Measurements from ENCODE around the gene ASCL2. TPM values are rescaled to one million over a fixed set of nuclear protein-coding genes. Genes with fewer than 3 reads are reported as not detected.

ASCL2 gene
- total RNA-seq, 1 experiment from 2014 or later: 0.35 TPM

DNA sequence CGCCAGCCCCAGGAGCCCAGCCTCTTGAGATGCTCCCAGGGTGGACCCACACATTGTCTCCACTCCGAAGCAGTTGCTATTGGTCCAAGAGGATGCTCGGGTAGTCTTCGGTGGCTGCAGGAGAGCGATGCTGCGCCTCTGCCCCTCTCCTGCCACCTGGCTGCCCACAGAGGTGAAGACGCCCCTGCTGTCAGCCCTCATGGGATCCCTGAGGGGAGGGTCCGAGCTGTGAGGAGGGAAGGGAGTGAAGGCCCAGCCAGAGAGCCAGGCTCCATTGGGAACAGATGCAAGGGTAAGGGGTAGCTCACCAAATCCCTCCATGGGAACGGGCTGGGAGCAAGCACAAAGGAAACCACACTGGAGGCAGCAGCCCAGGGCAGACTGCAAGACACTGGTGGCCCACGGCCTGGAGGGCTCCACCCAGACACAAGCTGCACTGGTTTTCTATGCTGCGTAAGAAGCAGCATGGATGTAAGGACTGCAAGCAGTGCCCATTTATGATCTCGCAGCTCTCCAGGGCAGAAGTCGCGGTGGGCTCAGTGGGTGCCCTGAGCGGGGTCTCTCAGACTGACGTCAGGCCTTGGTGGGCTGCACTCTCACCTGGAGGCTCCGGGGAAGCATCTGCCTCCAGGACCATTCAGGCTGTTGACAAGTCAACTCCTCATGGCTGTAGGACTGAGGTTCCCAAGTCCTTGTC, 47.1 kb upstream of the ASCL2 start:
- no peak overlapping the region for H2BK20ac ChIP-seq (ENCODE audit: low read depth, low read length, poor library complexity, severe bottlenecking)
- Mint-ChIP-seq H3K4me3 (no peak overlapping the region), H3K27me3 (ENCODE audit: low read depth) (peaks cover 39% of the 10 kb centered on the region), H3K27ac (peak overlapping the region in 1 of 3 experiments; percentile 5; a peak in 1 of 7 replicates), H3K36me3 (ENCODE audit: insufficient read depth in 1 of 3, low read depth in 3 of 3) (no peaks in the 10 kb centered on the region; a peak in 1 of 7 replicates), H3K4me1 (no peaks in the 10 kb centered on the region), H3K9me3 (peaks cover 3 to 5% of the 10 kb centered on the region in 2 experiments; a peak in 3 of 5 replicates)
- H2BK120ac ChIP-seq (ENCODE audit: low read depth, low read length, poor library complexity, severe bottlenecking): no peak overlapping the region
- H3K14ac ChIP-seq (ENCODE audit: insufficient read depth, low read length): no peak overlapping the region
- H3K18ac ChIP-seq (ENCODE audit: insufficient read length, low read depth, low read length): no peak overlapping the region
- no peaks in the 10 kb centered on the region for H3K9me3 ChIP-seq (ENCODE audit: control insufficient read depth, low read depth, low read length)
- H3K79me1 ChIP-seq (ENCODE audit: insufficient read depth, low read depth, low read length, poor library complexity, severe bottlenecking): no peaks in the 10 kb centered on the region
- H3K23ac ChIP-seq (ENCODE audit: insufficient read length, low read depth, low read length): no peak overlapping the region
- no peaks in the 10 kb centered on the region for H3K4me1 ChIP-seq (ENCODE audit: insufficient read depth, low read length)
- WGBS (ENCODE audit: extremely low coverage, insufficient read length, low lambda C conversion rate): no CpG with 5 or more reads among the region's 17 CpGs
- H3K9ac ChIP-seq (ENCODE audit: extremely low read depth, insufficient read length, low read length): no peak overlapping the region
- no peak overlapping the region for H3K4ac ChIP-seq (ENCODE audit: low read depth, low read length)
- H4K8ac ChIP-seq (replicated peaks; ENCODE audit: insufficient read length, low read depth, low read length): no peak overlapping the region
- no peak overlapping the region for H4K5ac ChIP-seq (ENCODE audit: insufficient read length, low read depth, low read length)
- no peak overlapping the region for H2AK5ac ChIP-seq (ENCODE audit: insufficient read length, low read length)
- no peaks in the 10 kb centered on the region for H3K23me2 ChIP-seq (ENCODE audit: insufficient read length, low read depth, low read length, poor library complexity, severe bottlenecking)
- no peak overlapping the region for H2AFZ ChIP-seq (ENCODE audit: low read length)
- H3T11ph ChIP-seq (ENCODE audit: low read length): no peak overlapping the region
- no peaks in the 10 kb centered on the region for H4K20me1 ChIP-seq (ENCODE audit: control insufficient read depth, insufficient read depth, insufficient read length)
- H2BK5ac ChIP-seq (ENCODE audit: insufficient read length, low read length): no peak overlapping the region
- no peaks in the 10 kb centered on the region; the same call in 1 of the 2 replicates for H3K27me3 ChIP-seq (ENCODE audit: insufficient read depth, low read length)
- H3K27ac ChIP-seq (ENCODE audit: insufficient read length, low read depth, low read length): no peak overlapping the region
- H3K4me2 ChIP-seq (ENCODE audit: insufficient read depth, insufficient read length, low read length): no peak overlapping the region
- DNase-seq: no peak
- no peaks in the 10 kb centered on the region for H3K79me2 ChIP-seq (ENCODE audit: insufficient read depth, low read length)
- TF ChIP-seq, protein P1, sequence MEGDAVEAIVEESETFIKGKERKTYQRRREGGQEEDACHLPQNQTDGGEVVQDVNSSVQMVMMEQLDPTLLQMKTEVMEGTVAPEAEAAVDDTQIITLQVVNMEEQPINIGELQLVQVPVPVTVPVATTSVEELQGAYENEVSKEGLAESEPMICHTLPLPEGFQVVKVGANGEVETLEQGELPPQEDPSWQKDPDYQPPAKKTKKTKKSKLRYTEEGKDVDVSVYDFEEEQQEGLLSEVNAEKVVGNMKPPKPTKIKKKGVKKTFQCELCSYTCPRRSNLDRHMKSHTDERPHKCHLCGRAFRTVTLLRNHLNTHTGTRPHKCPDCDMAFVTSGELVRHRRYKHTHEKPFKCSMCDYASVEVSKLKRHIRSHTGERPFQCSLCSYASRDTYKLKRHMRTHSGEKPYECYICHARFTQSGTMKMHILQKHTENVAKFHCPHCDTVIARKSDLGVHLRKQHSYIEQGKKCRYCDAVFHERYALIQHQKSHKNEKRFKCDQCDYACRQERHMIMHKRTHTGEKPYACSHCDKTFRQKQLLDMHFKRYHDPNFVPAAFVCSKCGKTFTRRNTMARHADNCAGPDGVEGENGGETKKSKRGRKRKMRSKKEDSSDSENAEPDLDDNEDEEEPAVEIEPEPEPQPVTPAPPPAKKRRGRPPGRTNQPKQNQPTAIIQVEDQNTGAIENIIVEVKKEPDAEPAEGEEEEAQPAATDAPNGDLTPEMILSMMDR (conservative IDR thresholded peaks at IDR 0.05): peak; percentile 23; the same call in 1 of the 3 replicates
- no peak overlapping the region for H4K91ac ChIP-seq (ENCODE audit: insufficient read length, low read depth, low read length)
- no peak overlapping the region for H2BK12ac ChIP-seq (ENCODE audit: insufficient read length, low read depth, low read length)
- no peak overlapping the region for H3K56ac ChIP-seq (ENCODE audit: insufficient read length, low read depth, low read length)
- H2BK15ac ChIP-seq (ENCODE audit: low read depth, low read length): no peak overlapping the region

Measured in H9 (cell line).